Posterior vena cava (tissue), 2 donors: ENCODE results near the gene GLT6D1. TPM values are rescaled to one million over a fixed set of nuclear protein-coding genes. Genes with fewer than 3 reads are reported as not detected.

Experiments used
- DNase-seq: peaks from one replicate; pipeline ENCODE4 v3.0.0-alpha.2; 2020; ENCODE audit warnings: low spot score
- intact Hi-C, 2 donors: fragments of 100-400 bp; cut with DNase I; formaldehyde crosslinking; loops; one replicate each; pipeline versions ENCODE4 v1.14.1 to v1.14.2; 2022 to 2023
- total RNA-seq, 2 donors: library from RNA; stranded (reverse); fragmentation: NEBNext Ultra II Directional; extraction: Animal tissue kit (Norgen Biotek cat#: 25700); gene quantifications; one replicate each; pipeline ENCODE4 v1.2.1, GENCODE V29; 2021
- donor health status: DM: yes; HTN: yes; CAD: no.
- donor health status: DM: yes; HTN: yes; CAD: no.

The GLT6D1 gene
- total RNA-seq, 2 donors from 2014 or later, result not detected

GRCh38 chr9:135666534-135667462, 27.5 kb upstream of the GLT6D1 start:
- peak; percentile 65 for DNase-seq
- intact Hi-C loops, result no loop called here

DNA sequence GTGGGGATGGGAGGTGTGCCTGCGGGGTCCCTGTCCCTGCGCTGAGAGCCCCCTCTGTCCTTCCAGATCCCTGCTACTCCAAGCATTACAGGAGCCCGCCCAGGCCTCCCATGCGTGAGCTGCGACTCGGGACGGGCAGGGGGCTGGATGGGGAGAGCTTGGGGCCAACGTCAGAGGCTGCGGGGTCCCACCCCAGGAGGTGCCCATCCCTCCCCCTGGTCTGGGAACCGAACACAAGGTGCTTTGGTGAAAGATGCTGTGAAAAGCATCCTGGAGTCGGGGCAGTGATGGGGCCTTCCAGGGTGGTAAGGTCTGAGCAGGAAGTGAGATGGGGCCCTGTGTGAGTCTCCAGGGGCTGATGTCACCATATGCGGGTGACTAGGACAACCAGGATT, 26.5 kb upstream of the GLT6D1 start:
- intact Hi-C loops, result no loop called here

DNA sequence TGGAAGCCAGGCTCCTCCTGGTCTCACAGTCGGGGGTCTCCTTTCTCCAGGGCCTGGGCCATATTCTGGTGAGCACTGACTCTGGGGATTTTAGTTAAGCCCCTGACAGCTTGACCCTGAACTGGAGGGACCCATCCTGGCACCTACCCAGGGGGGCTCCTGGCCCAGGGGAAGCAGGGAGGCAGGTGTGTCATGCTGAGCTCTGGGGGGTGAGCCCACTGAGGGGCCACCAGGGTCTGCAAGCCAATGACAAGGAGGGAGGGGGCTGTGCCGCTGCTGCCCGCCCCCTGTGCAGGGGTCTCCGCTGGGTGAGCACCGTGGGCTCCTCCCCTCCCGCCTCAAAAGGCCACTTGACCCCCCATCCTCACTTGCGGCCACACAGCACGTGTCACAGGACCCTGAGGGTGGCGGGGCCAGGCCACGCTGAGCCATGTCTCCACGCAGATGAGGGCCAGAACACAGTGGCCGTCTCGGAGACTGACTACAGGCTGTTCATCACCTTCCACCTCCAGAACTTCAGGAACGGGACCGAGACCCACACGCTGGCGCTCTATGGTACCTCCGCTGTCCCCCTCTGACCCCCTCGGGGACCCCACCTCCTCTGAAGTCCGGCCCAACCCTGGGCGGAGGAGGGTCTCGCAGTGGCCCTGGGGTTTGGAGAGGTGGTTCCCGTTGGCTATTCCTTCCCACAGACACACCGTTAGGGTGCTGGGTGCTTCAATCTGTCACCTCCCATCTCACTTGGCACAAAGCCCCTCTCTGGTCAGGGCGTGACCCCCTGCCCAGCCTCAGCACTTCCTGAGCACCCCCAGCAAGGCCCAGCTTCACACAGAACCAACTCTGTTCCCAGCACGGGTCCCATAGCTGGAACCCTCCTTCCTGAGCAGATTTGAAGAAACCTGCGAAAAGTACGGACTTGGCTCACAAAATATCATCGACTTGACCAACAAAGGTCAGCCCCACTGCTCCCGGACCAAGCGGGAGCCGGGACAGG, 25.8 kb upstream of the GLT6D1 start:
- no peak for DNase-seq
- intact Hi-C loops, result no loop called here

More for the DNA sequence above, 26.5 kb upstream of the GLT6D1 start:
- DNase-seq, result no peak

DNA sequence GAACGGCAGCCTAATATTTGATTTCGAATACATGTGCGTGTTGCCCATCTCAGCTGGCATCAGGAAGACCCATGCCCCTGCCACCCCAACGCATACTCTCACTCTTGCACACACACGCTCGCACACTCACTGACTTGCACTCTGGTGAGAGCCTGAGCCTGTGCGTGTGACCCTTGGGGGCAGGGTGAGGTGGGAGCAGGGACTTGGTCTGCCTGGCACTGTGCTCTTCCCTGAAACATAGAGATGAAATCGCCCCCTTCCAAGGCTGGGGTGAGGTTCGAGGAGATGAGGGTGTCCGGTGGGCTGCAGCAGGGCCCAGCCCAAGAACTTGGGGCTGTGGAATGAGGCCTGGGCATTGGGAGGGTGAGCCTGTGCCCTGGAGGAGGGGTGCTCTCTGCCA, 24.9 kb upstream of the GLT6D1 start:
- intact Hi-C loops, result no loop called here

DNA sequence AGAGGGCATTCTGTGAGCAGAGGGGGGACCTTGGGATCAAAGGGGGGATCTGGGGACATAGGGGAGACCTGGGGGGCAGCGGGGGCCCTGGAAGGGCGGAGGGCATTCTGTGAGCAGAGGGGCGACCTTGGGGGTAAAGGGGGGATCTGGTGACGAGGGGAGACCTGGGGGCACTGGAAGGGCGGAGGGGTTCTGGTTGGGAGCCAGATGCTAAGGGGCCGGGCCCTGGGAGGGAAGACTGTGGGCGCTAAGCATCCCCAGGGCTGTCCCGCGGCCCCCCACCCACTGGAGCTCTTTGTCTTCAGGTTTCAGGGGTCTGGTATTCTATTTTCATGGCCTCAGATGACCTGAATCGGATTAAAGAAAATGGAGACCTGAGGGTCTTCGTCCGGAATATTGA, 24.5 kb upstream of the GLT6D1 start:
- intact Hi-C loops, result no loop called here
- no peak for DNase-seq

More for the DNA sequence above, 24.9 kb upstream of the GLT6D1 start:
- DNase-seq, result no peak

DNA sequence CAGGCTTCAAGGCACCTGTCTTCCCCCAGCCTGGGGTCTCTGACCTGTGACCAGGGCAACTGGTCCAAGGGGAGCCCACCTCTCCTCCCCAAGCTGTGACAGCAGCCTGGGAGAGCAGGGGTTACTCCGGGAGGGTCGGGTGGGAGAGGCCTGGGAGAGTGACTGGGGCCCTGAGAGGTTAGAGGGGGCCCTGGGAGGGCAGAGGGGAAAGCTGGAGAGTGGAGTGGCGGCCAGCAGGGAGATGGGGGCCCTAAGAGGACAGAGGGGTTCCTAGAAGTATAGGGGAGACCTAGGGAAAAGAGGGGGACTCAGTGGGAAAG, 24.1 kb upstream of the GLT6D1 start:
- DNase-seq, result no peak
- intact Hi-C loops, result no loop called here

GRCh38 chr9:135662758-135663450, 23.6 kb upstream of the GLT6D1 start, which contains the start of gene LCN9:
Gene LCN9, plus strand, starts transcription at chr9:135663309. Its CDS starts 13 bp downstream, at chr9:135663322.
- no peak for DNase-seq
- intact Hi-C loops, result no loop called here

DNA sequence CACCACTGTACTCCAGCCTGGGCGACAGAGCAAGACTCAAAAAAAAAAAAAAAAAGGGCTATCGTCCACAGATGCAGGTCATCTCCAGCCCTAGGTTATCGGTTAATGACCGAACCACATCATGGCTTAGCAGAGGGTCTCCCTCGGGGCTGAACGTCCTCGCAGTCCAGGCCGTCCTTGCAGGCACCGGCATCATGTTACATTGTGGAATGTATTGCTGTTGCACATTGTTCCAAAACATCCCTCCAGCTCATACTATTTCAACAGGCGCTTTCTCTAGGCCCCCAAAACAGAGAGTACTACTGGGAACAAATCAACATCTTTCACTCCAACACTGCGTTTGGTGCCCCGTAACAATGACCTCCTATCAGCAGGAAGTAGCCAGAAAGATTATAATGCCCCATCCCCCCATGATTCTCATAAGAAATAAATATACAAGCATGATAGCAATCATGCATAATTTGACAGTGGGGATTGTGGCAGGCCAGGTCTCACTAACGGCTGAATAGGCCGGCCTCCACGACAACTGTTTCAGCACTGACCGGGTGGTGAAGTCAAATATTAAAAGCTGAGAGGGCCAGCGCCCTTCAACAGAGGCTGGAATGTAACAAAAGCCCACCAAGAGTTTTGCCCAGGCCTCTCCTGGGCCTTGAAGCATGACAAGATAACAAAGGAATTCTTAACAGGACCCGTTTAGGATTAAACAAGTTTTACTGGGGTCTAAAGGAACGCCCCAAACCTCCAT, 22.6 kb upstream of the GLT6D1 start:
- DNase-seq, result no peak
- intact Hi-C loops, result no loop called here

- intact Hi-C loops, result no loop called here
- no peak for DNase-seq
Measured at GRCh38 chr9:135660407-135660806, 21.1 kb upstream of the GLT6D1 start.

- intact Hi-C loops, result no loop called here
Measured at GRCh38 chr9:135659252-135659651, 19.9 kb upstream of the GLT6D1 start.

GRCh38 chr9:135657416-135657815, 18.1 kb upstream of the GLT6D1 start:
- no peak for DNase-seq
- intact Hi-C loops, result no loop called here

More at GRCh38 chr9:135659252-135659651, 19.9 kb upstream of the GLT6D1 start:
- DNase-seq, result no peak

GRCh38 chr9:135655317-135655716, 16.0 kb upstream of the GLT6D1 start:
- intact Hi-C loops, result no loop called here
- DNase-seq, result no peak

DNA sequence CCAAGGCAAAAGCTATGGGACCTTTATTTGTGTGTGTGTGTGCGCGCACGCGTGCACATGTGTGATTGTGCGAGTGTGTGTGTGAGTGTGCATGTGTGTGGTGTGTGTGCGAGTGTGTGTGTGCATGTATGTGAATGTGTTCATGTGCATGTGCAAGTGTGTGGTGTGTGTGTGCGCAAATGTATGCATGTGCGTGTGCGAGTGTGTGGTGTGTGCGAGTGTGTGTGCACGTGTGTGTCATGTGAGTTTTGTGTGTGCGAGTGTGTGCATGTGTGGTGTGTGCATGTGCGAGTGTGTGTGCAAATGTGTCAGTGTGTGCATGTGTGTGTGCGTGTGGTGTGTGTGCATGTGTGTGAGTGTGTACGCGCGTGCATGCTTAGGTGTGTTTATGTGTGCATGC, 11.1 kb upstream of the GLT6D1 start:
- intact Hi-C loops, result no loop called here
- no peak for DNase-seq

- DNase-seq, result no peak
- intact Hi-C loops, result no loop called here
Measured at GRCh38 chr9:135649508-135649907, 10.2 kb upstream of the GLT6D1 start.

DNA sequence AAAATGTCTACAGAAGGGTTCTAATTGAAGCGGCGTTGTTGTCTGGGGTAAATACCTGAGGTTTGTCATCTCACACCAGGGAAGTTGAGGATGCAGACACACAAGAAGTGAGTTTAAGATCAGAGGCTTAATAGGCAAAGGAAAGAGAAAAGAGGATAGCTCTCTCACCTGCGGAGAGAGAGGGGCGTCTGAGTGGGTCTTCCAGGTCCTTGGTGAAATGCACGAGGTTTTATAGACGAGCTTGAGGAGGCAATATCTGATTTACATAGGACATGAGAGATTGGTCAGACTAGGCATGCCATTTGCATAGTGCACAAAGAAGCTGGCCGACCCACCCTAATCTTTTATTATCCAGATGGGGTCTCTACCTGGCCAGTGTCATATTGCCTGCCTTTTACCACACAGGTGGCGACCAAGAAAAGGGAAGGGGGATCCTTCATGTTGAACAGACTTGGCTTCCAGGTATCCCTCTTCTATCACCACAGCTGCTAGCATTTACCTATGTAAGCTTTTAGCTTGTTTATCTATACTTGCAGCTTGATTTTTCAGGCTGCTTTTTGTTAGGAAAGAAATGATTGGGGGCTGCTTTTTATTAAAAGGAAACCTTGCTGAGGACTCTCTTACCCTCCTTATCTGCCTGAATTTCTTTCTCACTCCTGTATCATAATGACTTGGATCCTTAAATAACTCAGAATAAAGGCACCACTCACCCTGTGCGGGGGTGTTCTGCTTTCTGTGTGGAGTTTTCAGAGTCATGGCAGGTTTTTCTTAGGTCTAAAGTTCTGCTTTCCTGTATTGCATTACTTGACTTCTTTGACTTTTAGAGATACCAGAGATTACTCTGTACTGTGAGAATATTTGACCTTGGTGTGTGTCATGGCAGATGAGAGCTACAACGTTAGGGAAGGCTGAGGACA, 9.4 kb upstream of the GLT6D1 start:
- intact Hi-C loops, result no loop called here
- DNase-seq, result no peak

DNA sequence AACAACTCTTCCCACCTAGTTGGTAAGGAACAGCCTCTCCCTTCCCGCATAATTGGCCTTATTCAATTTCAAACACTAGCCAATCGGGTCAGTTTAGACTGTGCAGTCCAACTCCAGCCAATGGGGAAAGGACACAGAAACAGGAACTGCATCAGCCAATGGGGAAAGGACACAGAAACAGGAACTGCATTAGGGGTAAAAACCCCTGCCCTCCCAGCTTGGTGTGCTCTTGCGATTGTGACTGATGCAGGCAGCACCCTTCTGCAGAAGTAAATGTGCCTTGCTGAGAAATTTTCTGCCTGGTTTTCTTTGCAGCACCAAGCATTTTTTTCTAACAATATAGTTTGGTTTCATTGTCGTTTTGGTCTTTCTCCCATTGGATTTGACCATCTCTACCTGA, 8.5 kb upstream of the GLT6D1 start:
- no peak for DNase-seq
- intact Hi-C loops, result no loop called here

GRCh38 chr9:135644631-135645218, 5.4 kb upstream of the GLT6D1 start:
- no peak for DNase-seq

More at GRCh38 chr9:135644631-135645218, 5.4 kb upstream of the GLT6D1 start:
- intact Hi-C loops, result no loop called here
